ENCODE measurements around the gene COL1A1.

The COL1A1 gene

GRCh38 chr17:50135316-50136095, 65.9 kb downstream of the COL1A1 start:
- Histone ChIP-seq H3K79me2 (ENCODE audit: low read length) (peaks cover 17% of the 10 kb centered on the region), H3K4me2 (ENCODE audit: low read depth, low read length) (no peak overlapping the region), H3K4me1 (ENCODE audit: low read length) (no peaks in the 10 kb centered on the region), H3K27me3 (replicated peaks; ENCODE audit: insufficient read depth, low read length) (no peaks in the 10 kb centered on the region), H3K9ac (ENCODE audit: low read length) (no peak overlapping the region), H3K4me3 (ENCODE audit: low read length) (no peak overlapping the region), H3K9me2 (replicated peaks; ENCODE audit: insufficient read depth, low read length) (no peaks in the 10 kb centered on the region), H4K20me1 (ENCODE audit: insufficient read depth, low read length) (no peaks in the 10 kb centered on the region), H3F3A (ENCODE audit: insufficient read depth, low read length) (peaks cover 15% of the 10 kb centered on the region; the same call in 1 of the 2 replicates), H3K9me3 (replicated peaks; ENCODE audit: insufficient read depth, low read length) (no peaks in the 10 kb centered on the region), H2AFZ (ENCODE audit: low read length) (no peak overlapping the region), H3K36me3 (replicated peaks; ENCODE audit: insufficient read depth, low read length) (peaks cover 11% of the 10 kb centered on the region), H3K27ac (ENCODE audit: low read length) (no peak overlapping the region)
- no peak for TF ChIP-seq EZH2 (optimal IDR thresholded peaks at IDR 0.05; ENCODE audit: low read depth, low read length)
- no peak for TF ChIP-seq CTCF (IDR thresholded peaks at IDR 0.05; ENCODE audit: low read length)
- no peak for TF ChIP-seq EZH2phosphoT487 (IDR thresholded peaks at IDR 0.05; ENCODE audit: low read length)
- DNase-seq, result no peak

GRCh38 chr17:50134206-50135110, 67.0 kb downstream of the COL1A1 start:
- TF ChIP-seq EZH2 (optimal IDR thresholded peaks at IDR 0.05; ENCODE audit: low read depth, low read length) (no peak), EZH2phosphoT487 (IDR thresholded peaks at IDR 0.05; ENCODE audit: low read length) (no peak), CTCF (IDR thresholded peaks at IDR 0.05; ENCODE audit: low read length) (no peak)
- Histone ChIP-seq H3K9me2 (replicated peaks; ENCODE audit: insufficient read depth, low read length) (no peaks in the 10 kb centered on the region), H3K4me1 (ENCODE audit: low read length) (no peaks in the 10 kb centered on the region), H3K27me3 (replicated peaks; ENCODE audit: insufficient read depth, low read length) (peaks cover 1% of the 10 kb centered on the region; the same call in 1 of the 2 replicates), H3K36me3 (replicated peaks; ENCODE audit: insufficient read depth, low read length) (peaks cover 11% of the 10 kb centered on the region), H3F3A (ENCODE audit: insufficient read depth, low read length) (peaks cover 11% of the 10 kb centered on the region; the same call in 1 of the 2 replicates), H2AFZ (ENCODE audit: low read length) (no peak overlapping the region), H3K4me3 (ENCODE audit: low read length) (no peak overlapping the region), H3K27ac (ENCODE audit: low read length) (no peak overlapping the region), H3K79me2 (ENCODE audit: low read length) (peaks cover 13% of the 10 kb centered on the region), H3K9ac (ENCODE audit: low read length) (no peak overlapping the region), H3K9me3 (replicated peaks; ENCODE audit: insufficient read depth, low read length) (no peaks in the 10 kb centered on the region), H4K20me1 (ENCODE audit: insufficient read depth, low read length) (no peaks in the 10 kb centered on the region), H3K4me2 (ENCODE audit: low read depth, low read length) (no peak overlapping the region)
- no peak for DNase-seq

- Histone ChIP-seq H3K27me3 (replicated peaks; ENCODE audit: insufficient read depth, low read length) (peaks cover 7% of the 10 kb centered on the region), H3K9ac (ENCODE audit: low read length) (no peak overlapping the region), H3K4me1 (ENCODE audit: low read length) (no peaks in the 10 kb centered on the region), H3K4me2 (ENCODE audit: low read depth, low read length) (no peak overlapping the region), H3K36me3 (replicated peaks; ENCODE audit: insufficient read depth, low read length) (peaks cover 6% of the 10 kb centered on the region), H3K4me3 (ENCODE audit: low read length) (no peak overlapping the region), H3K9me3 (replicated peaks; ENCODE audit: insufficient read depth, low read length) (no peaks in the 10 kb centered on the region), H3K79me2 (ENCODE audit: low read length) (peaks cover 6% of the 10 kb centered on the region), H4K20me1 (ENCODE audit: insufficient read depth, low read length) (no peaks in the 10 kb centered on the region), H2AFZ (ENCODE audit: low read length) (no peak overlapping the region), H3F3A (ENCODE audit: insufficient read depth, low read length) (peaks cover 11% of the 10 kb centered on the region; the same call in 1 of the 2 replicates), H3K27ac (ENCODE audit: low read length) (no peak overlapping the region), H3K9me2 (replicated peaks; ENCODE audit: insufficient read depth, low read length) (no peaks in the 10 kb centered on the region)
- no peak for DNase-seq
- no peak for TF ChIP-seq CTCF (IDR thresholded peaks at IDR 0.05; ENCODE audit: low read length)
Observed at GRCh38 chr17:50133769-50134099, 67.7 kb downstream of the COL1A1 start.
